GM12878 (cell line): Measurements from ENCODE around the gene SOS1. TPM values are rescaled to one million over a fixed set of nuclear protein-coding genes. Genes with fewer than 3 reads are reported as not detected.

Experiments
- ATAC-seq: fragments of 200-7000 bp; cut with Tn5 transposase; 3 replicates; pipeline ENCODE4 v1.9.1; 2020; ENCODE audit warnings: mild to moderate bottlenecking, moderate library complexity
- BruUV-seq: library from RNA; stranded (reverse); fragments of 400-500 nt; replicated peaks from 2 replicates; lab custom pipeline; 2021; lab: Mats Ljungman, UMichigan
- CTCF ChIA-PET: fragments of 300-600 bp; sonication (Branson Sonifier 250); formaldehyde crosslinking; extraction: SDS; loops from one replicate; lab custom pipeline; 2021; ENCODE audit warnings: inconsistent platforms; lab: Yijun Ruan, JAX
- POLR2A ChIA-PET: fragments of 350-600 bp; formaldehyde crosslinking; extraction: SDS; loops from one replicate; lab custom pipeline; 2021; ENCODE audit warnings: inconsistent platforms; lab: Charles Lee
- RAD21 ChIA-PET: fragments of 300-600 bp; sonication (Branson Sonifier 250); formaldehyde crosslinking; loops from one replicate; lab custom pipeline; 2023; ENCODE audit warnings: antibody characterized with exemption; ENCODE audit not compliant: unreplicated experiment; lab: Charles Lee
- SMC1A ChIA-PET: fragments of 300-600 bp; sonication (Branson Sonifier 250); formaldehyde crosslinking; loops from one replicate; lab custom pipeline; 2023; ENCODE audit not compliant: unreplicated experiment, uncharacterized antibody; lab: Charles Lee
- DNase-seq: peaks from one replicate; pipeline ENCODE4 v3.0.0-alpha.2; 2011; ENCODE audit warnings: low read depth, low spot score
- FAIRE-seq: peaks from 3 replicates; lab custom pipeline; 2011; peaks lifted over from hg19 to GRCh38; lab: Jason Lieb, UNC
- H2AFZ ChIP-seq: 2 replicates; pipeline ENCODE4 v1.6.0; 2011; ENCODE audit warnings: low read depth, low read length, control low read depth; ENCODE audit not compliant: control insufficient read depth
- H3K27ac ChIP-seq: 2 replicates; pipeline ENCODE4 v1.5.1; 2011; ENCODE audit warnings: control low read depth; ENCODE audit not compliant: control insufficient read depth, insufficient read depth
- H3K27me3 ChIP-seq, 2 experiments: replicated peaks in 1 of 2; 2 replicates each; pipeline versions ENCODE4 v1.6.0 to v1.6.1; 2011; ENCODE audit warnings: low read length in 1 of 2; ENCODE audit not compliant: control insufficient read depth in 2 of 2, insufficient read depth in 2 of 2
- H3K36me3 ChIP-seq, 2 experiments: 2 replicates each; pipeline ENCODE4 v1.5.1; 2011; ENCODE audit warnings: low read length in 1 of 2; ENCODE audit not compliant: control insufficient read depth in 2 of 2, insufficient read depth in 2 of 2
- H3K4me1 ChIP-seq: 2 replicates; pipeline ENCODE4 v1.6.1; 2011; ENCODE audit warnings: mild to moderate bottlenecking, low read length, moderate library complexity, mixed read lengths; ENCODE audit not compliant: control insufficient read depth, insufficient read depth
- H3K4me2 ChIP-seq: 2 replicates; pipeline ENCODE4 v1.6.0; 2011; ENCODE audit warnings: control low read depth; ENCODE audit not compliant: control insufficient read depth, insufficient read depth
- H3K4me3 ChIP-seq: fragments of 200-600 bp; sonication (generic); 2 replicates; pipeline ENCODE4 v1.5.1; 2016
- H3K79me2 ChIP-seq: 2 replicates; pipeline ENCODE4 v1.6.0; 2011; ENCODE audit warnings: low read length; ENCODE audit not compliant: control insufficient read depth, insufficient read depth
- H3K9ac ChIP-seq: 2 replicates; pipeline ENCODE4 v1.8.0; 2011; ENCODE audit warnings: low read length, control low read depth, mixed read lengths; ENCODE audit not compliant: control insufficient read depth, insufficient read depth
- H3K9me3 ChIP-seq: replicated peaks from 3 replicates; pipeline ENCODE4 v1.5.1; 2011; ENCODE audit warnings: mild to moderate bottlenecking, low read length; ENCODE audit not compliant: control insufficient read depth, insufficient read depth
- H4K20me1 ChIP-seq: 2 replicates; pipeline ENCODE4 v1.6.0; 2011; ENCODE audit not compliant: control insufficient read depth, insufficient read depth
- ELK1 ChIP-seq: IDR thresholded peaks from 2 replicates; pipeline ENCODE4 v1.6.1; 2012; ENCODE audit warnings: low read depth, low read length, improper control_type of control experiment
- FOS ChIP-seq: IDR thresholded peaks from 3 replicates; pipeline ENCODE4 v1.6.1; 2011; ENCODE audit warnings: borderline replicate concordance; ENCODE audit not compliant: insufficient read length; ENCODE audit errors: extremely low read depth
- FOXK2 ChIP-seq: fragments of 450-650 bp; IDR thresholded peaks from 2 replicates; pipeline ENCODE4 v1.6.1; 2017; ENCODE audit warnings: mild to moderate bottlenecking, moderate library complexity
- HDAC6 ChIP-seq: fragments of 200-600 bp; sonication (generic); IDR thresholded peaks from one replicate; pipeline ENCODE4 v1.8.0; 2017; ENCODE audit warnings: antibody characterized with exemption; ENCODE audit not compliant: unreplicated experiment
- MYB ChIP-seq: fragments of 150-350 bp; IDR thresholded peaks from 2 replicates; pipeline ENCODE4 v1.6.1; 2014; ENCODE audit warnings: mild to moderate bottlenecking, low read depth, low read length, borderline replicate concordance
- MYC ChIP-seq: IDR thresholded peaks from 2 replicates; pipeline ENCODE4 v1.6.1; 2011; ENCODE audit warnings: mild to moderate bottlenecking, low read length, moderate library complexity, inconsistent platforms; ENCODE audit not compliant: insufficient read depth, insufficient replicate concordance, insufficient read length, severe bottlenecking
- PAX5 ChIP-seq: IDR thresholded peaks from 2 replicates; pipeline ENCODE4 v1.6.1; 2011; ENCODE audit warnings: low read depth, low read length, borderline replicate concordance
- SKIL ChIP-seq: fragments of 450-650 bp; IDR thresholded peaks from 2 replicates; pipeline ENCODE4 v1.6.1; 2017; ENCODE audit warnings: mild to moderate bottlenecking, low read depth, inconsistent platforms; ENCODE audit not compliant: poor library complexity, severe bottlenecking
- SMAD1 ChIP-seq: fragments of 450-650 bp; IDR thresholded peaks from 2 replicates; pipeline ENCODE4 v1.6.1; 2018; ENCODE audit warnings: mild to moderate bottlenecking, low read depth; ENCODE audit not compliant: partially characterized antibody
- SREBF1 ChIP-seq: IDR thresholded peaks from 2 replicates; pipeline ENCODE4 v1.6.1; 2012; ENCODE audit warnings: mild to moderate bottlenecking, low read length
- STAT1 ChIP-seq: fragments of 450-650 bp; conservative IDR thresholded peaks from 2 replicates; pipeline ENCODE4 v1.6.1; 2014; ENCODE audit warnings: antibody characterized with exemption, mild to moderate bottlenecking
- STAT3 ChIP-seq: IDR thresholded peaks from 2 replicates; pipeline ENCODE4 v1.6.1; 2011; ENCODE audit warnings: low read depth, low read length, improper control_type of control experiment
- TCF3 ChIP-seq: IDR thresholded peaks from 2 replicates; pipeline ENCODE4 v1.6.1; 2012; ENCODE audit warnings: low read depth, mild to moderate bottlenecking, low read length, borderline replicate concordance; ENCODE audit not compliant: insufficient read depth
- in situ Hi-C: fragments of 300-500 bp; cut with MboI; formaldehyde crosslinking; loops from 9 replicates; pipeline ENCODE4 v1.14.3; 2018; ENCODE audit warnings: mixed read lengths
- intact Hi-C: fragments of 100-400 bp; cut with micrococcal nuclease; formaldehyde crosslinking; loops from one replicate; pipeline ENCODE4 v1.14.2; 2022; ENCODE audit not compliant: unreplicated experiment
- polyA plus RNA-seq, 11 experiments: library from polyadenylated mRNA; depleted of rRNA in 4 of 11; unstranded in 6 of 11; stranded (reverse) in 5 of 11; fragments of >200 nt; fragmentation: Nextera tagmentation in 4 of 11; fragmentation: Illumina TruSeq in 1 of 11; extraction: Ambion mirVana in 4 of 11; extraction: Trizol in 1 of 11; gene quantifications; 1 replicate in 1 of 11; 2 replicates in 10 of 11; pipeline versions ENCODE4 v1.2.1 to v1.2.3, GENCODE V29; 2011 to 2016; ENCODE audit warnings: inconsistent platforms in 2 of 11, missing spikeins in 2 of 11, low read depth in 1 of 11
- total RNA-seq, 4 experiments: library from RNA; depleted of rRNA in 3 of 4; stranded (reverse); fragments of >200 nt in 3 of 4; fragmentation: Illumina TruSeq in 1 of 4; extraction: Trizol in 1 of 4; gene quantifications; 2 replicates each; pipeline versions ENCODE4 v1.2.1 to v1.2.3, GENCODE V29; 2013 to 2021
- TF ChIP-seq, protein P1 (sequence below): fragments of 450-650 bp; formaldehyde crosslinking; IDR thresholded peaks from 2 replicates; pipeline ENCODE4 v1.4.0; 2022; ENCODE audit warnings: mild to moderate bottlenecking, moderate library complexity

SOS1 gene
- total and polyA plus RNA-seq, 10 of the 15 experiments (the other 5 are each of a cell fraction or from before 2014, with no cell fraction given): 2.1 to 24.1 (median 8.5) TPM

GRCh38 chr2:39039072-39039471 is 81.8 kb downstream of the SOS1 start (continued):
- no peak for TF ChIP-seq PAX5
- TF ChIP-seq, protein P1, sequence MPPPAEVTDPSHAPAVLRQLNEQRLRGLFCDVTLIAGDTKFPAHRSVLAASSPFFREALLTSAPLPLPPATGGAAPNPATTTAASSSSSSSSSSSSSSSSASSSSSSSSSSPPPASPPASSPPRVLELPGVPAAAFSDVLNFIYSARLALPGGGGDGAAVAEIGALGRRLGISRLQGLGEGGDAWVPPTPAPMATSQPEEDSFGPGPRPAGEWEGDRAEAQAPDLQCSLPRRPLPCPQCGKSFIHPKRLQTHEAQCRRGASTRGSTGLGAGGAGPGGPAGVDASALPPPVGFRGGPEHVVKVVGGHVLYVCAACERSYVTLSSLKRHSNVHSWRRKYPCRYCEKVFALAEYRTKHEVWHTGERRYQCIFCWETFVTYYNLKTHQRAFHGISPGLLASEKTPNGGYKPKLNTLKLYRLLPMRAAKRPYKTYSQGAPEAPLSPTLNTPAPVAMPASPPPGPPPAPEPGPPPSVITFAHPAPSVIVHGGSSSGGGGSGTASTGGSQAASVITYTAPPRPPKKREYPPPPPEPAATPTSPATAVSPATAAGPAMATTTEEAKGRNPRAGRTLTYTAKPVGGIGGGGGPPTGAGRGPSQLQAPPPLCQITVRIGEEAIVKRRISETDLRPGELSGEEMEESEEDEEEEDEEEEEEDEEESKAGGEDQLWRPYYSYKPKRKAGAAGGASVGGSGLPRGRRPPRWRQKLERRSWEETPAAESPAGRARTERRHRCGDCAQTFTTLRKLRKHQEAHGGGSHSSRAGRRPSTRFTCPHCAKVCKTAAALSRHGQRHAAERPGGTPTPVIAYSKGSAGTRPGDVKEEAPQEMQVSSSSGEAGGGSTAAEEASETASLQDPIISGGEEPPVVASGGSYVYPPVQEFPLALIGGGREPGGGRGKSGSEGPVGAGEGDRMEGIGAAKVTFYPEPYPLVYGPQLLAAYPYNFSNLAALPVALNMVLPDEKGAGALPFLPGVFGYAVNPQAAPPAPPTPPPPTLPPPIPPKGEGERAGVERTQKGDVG (CRISPR knock-in tag): no peak
- no peak for TF ChIP-seq MYC
- TF ChIP-seq FOS: no peak
- no peak for TF ChIP-seq SREBF1
- TF ChIP-seq, all 136 proteins: peak for 0

GRCh38 chr2:39033980-39034379 is 86.9 kb downstream of the SOS1 start:
- ATAC-seq (no peak), FAIRE-seq (no peak), DNase-seq (no peak)
- Histone ChIP-seq H3K4me1 (no peaks in the 10 kb centered on the region), H4K20me1 (no peaks in the 10 kb centered on the region), H3K4me3 (no peak overlapping the region), H3K27me3 (no peaks in the 10 kb centered on the region), H3K79me2 (no peaks in the 10 kb centered on the region), H3K27ac (no peak overlapping the region), H3K9me3 (no peaks in the 10 kb centered on the region), H3K4me2 (no peak overlapping the region), H3K36me3 (no peaks in the 10 kb centered on the region; a peak in 1 of 4 replicates), H3K9ac (no peak overlapping the region), H2AFZ (no peak overlapping the region)
- RAD21 ChIA-PET: no interaction called here
- intact Hi-C loops: no loop called here
- POLR2A ChIA-PET: no interaction called here
- BruUV-seq: no TSS peak
- SMC1A ChIA-PET: interaction anchor here (0.5 to 0.8 kb wide), 2 partner anchors 152 to 195 kb away, joined by 3 read pairs; no protein-coding TSS in a partner anchor
- CTCF ChIA-PET: interaction anchor here (1.0 kb wide), 1 partner anchor 87 kb away, joined by 3 read pairs; no protein-coding TSS in a partner anchor
- TF ChIP-seq SKIL: no peak
- no peak for TF ChIP-seq STAT3
- no peak for TF ChIP-seq FOXK2
- TF ChIP-seq ELK1: no peak
- no peak for TF ChIP-seq MYB
- no peak for TF ChIP-seq SMAD1
- TF ChIP-seq STAT1: no peak
- TF ChIP-seq TCF3: no peak
- no peak for TF ChIP-seq HDAC6
- in situ Hi-C loops: no loop called here
